GM12892 (cell line): Measurements from ENCODE around the gene KCNMA1.

Experiments used
- POLR2A ChIP-seq: IDR thresholded peaks from 2 replicates; pipeline ENCODE4 v1.6.1; 2011; ENCODE audit warnings: low read depth, low read length, control low read depth
- POLR2AphosphoS5 ChIP-seq: IDR thresholded peaks from 2 replicates; pipeline ENCODE4 v1.6.1; 2011; ENCODE audit warnings: low read depth, low read length, control low read depth
- TAF1 ChIP-seq: IDR thresholded peaks from 2 replicates; pipeline ENCODE4 v1.6.1; 2011; ENCODE audit warnings: low read depth, mild to moderate bottlenecking, control low read depth, low read length, borderline replicate concordance

DNA sequence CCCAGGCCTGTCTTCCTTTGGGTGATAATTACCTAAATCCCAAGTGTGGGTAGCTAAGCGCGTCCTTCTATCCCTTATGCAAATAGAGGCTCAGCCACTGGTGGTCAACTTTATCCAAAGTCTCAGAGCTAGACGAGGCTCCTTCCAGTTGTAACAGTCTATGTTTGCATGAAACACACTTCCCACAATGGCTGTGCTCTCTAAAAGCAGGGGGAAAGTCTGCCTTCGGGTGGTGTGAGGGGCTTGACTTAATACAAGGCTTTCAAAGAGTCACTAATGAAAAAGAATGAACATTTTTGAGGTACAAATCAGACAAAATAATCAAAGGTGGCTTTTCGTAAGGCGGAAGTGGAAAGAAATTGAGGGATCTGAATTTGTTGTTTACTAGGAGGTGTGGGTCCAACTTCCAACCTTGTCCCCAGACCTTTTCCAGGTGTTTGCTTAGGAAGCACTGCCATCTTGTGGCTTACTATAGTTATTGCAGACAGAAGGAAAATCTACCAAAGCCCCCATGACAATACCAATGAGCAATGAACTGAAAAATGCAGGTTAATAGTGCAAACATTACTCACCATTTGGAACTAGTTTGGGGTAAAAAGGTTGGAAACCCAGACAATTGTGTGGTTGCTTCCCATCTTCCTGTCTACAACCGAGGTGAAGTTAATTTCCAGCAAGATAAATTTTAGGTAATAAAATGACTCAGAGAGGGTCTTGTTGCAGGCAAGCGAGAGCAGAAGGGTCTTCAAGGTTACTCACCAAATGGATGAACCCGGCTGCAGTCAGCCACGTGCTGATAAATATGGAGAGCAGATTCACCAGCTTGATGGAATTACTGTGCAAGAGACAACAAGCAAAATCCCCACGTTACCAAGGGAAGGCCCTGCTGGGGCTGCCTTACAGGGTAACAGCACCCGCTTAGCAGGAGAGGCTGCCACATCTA is 525.7 kb downstream of the KCNMA1 start:
- TF ChIP-seq TAF1 (no peak), POLR2A (no peak), POLR2AphosphoS5 (no peak)
